HepG2 (cell line): ENCODE measurements around the gene RCOR3. TPM values are rescaled to one million over a fixed set of nuclear protein-coding genes. Genes with fewer than 3 reads are reported as not detected.

Experiments used
- ATM ChIP-seq: fragments of 450-650 bp; IDR thresholded peaks from 2 replicates; pipeline ENCODE4 v1.7.1; 2017; ENCODE audit warnings: mild to moderate bottlenecking, borderline replicate concordance
- BRF2 ChIP-seq: sonication (generic); formaldehyde crosslinking; IDR thresholded peaks from 2 replicates; pipeline ENCODE4 v1.8.1; 2022; ENCODE audit warnings: mild to moderate bottlenecking, missing genetic modification reagents
- CBX1 ChIP-seq: IDR thresholded peaks from one replicate; pipeline ENCODE4 v1.6.1; 2016; ENCODE audit warnings: antibody characterized with exemption, low read depth
- MAFF ChIP-seq: IDR thresholded peaks from 2 replicates; pipeline ENCODE4 v1.6.1; 2011; ENCODE audit warnings: low read depth, low read length, improper control_type of control experiment
- NFE2L1 ChIP-seq: sonication (generic); formaldehyde crosslinking; IDR thresholded peaks from 2 replicates; pipeline ENCODE4 v1.4.0; 2020; ENCODE audit warnings: missing genetic modification reagents, mild to moderate bottlenecking, borderline replicate concordance
- NONO ChIP-seq, 2 experiments: fragments of 450-650 bp in 1 of 2; sonication (generic) in 1 of 2; formaldehyde crosslinking in 1 of 2; IDR thresholded peaks in 1 of 2; conservative IDR thresholded peaks in 1 of 2; 2 replicates each; pipeline versions ENCODE4 v1.6.1 to v1.8.0; 2017 to 2022; ENCODE audit warnings: mild to moderate bottlenecking in 1 of 2, missing genetic modification reagents in 1 of 2, moderate library complexity in 1 of 2
- RBM39 ChIP-seq: fragments of 200-400 bp; formaldehyde crosslinking; IDR thresholded peaks from one replicate; pipeline ENCODE4 v1.6.1; 2018; ENCODE audit warnings: antibody characterized with exemption, mild to moderate bottlenecking, low read depth, low read length; ENCODE audit not compliant: poor library complexity, severe bottlenecking
- TEAD2 ChIP-seq: sonication (generic); formaldehyde crosslinking; IDR thresholded peaks from 2 replicates; pipeline ENCODE4 v1.9.0; 2021; ENCODE audit warnings: missing genetic modification reagents
- THAP9 ChIP-seq: sonication (generic); formaldehyde crosslinking; IDR thresholded peaks from 2 replicates; pipeline ENCODE4; 2020; ENCODE audit warnings: missing genetic modification reagents, mild to moderate bottlenecking, borderline replicate concordance
- ZFP36 ChIP-seq: fragments of 150-350 bp; IDR thresholded peaks from 2 replicates; pipeline ENCODE4 v1.6.1; 2018; ENCODE audit warnings: borderline replicate concordance, low read length, low read depth; ENCODE audit not compliant: partially characterized antibody
- ZNF234 ChIP-seq: sonication (generic); formaldehyde crosslinking; conservative IDR thresholded peaks from 2 replicates; pipeline ENCODE4 v1.5.1; 2020; ENCODE audit warnings: mild to moderate bottlenecking, missing genetic modification reagents
- ZNF557 ChIP-seq: sonication (generic); formaldehyde crosslinking; IDR thresholded peaks from 2 replicates; pipeline ENCODE4 v1.4.0; 2020; ENCODE audit warnings: missing genetic modification reagents
- ZNF572 ChIP-seq: sonication (generic); formaldehyde crosslinking; IDR thresholded peaks from 2 replicates; pipeline ENCODE4 v1.5.1; 2020; ENCODE audit warnings: mild to moderate bottlenecking, missing genetic modification reagents
- polyA plus RNA-seq, 8 experiments: library from polyadenylated mRNA; depleted of rRNA in 3 of 8; stranded (reverse) in 7 of 8; unstranded in 1 of 8; fragments of >200 nt; fragmentation: Illumina TruSeq in 4 of 8; extraction: Trizol in 4 of 8; gene quantifications; 2 replicates each; pipeline versions ENCODE4 v1.2.1 to v1.2.3, GENCODE V29; 2011 to 2016; ENCODE audit warnings: low read depth in 4 of 8, missing spikeins in 1 of 8, mixed read lengths in 1 of 8; ENCODE audit not compliant: insufficient read depth in 1 of 8
- total RNA-seq, 5 experiments: library from RNA; depleted of rRNA; stranded (reverse); fragments of >200 nt; fragmentation: Illumina TruSeq; extraction: Trizol; gene quantifications; 2 replicates each; pipeline ENCODE4 v1.2.3, GENCODE V29; 2016; ENCODE audit warnings: low read depth in 1 of 5
- TF ChIP-seq, protein P1 (sequence below): sonication (generic); formaldehyde crosslinking; IDR thresholded peaks from 2 replicates; pipeline ENCODE4 v1.4.0; 2020; ENCODE audit warnings: missing genetic modification reagents, borderline replicate concordance
- TF ChIP-seq, protein P2 (sequence below): sonication (generic); formaldehyde crosslinking; IDR thresholded peaks from 2 replicates; pipeline ENCODE4 v1.9.0; 2021; ENCODE audit warnings: missing genetic modification reagents, borderline replicate concordance

RCOR3 gene
- total and polyA plus RNA-seq, 2 of the 13 experiments (the other 11 are each of a cell fraction or from before 2014, with no cell fraction given) = 16.8 to 31.6 TPM

- TF ChIP-seq BRF2 (CRISPR knock-in tag) (peak; percentile 41; the same call in 1 of the 2 replicates), ATM (no peak), RBM39 (peak; percentile 81), THAP9 (CRISPR knock-in tag) (0 out of 2 replicates have a peak, but pooled peaks have one; percentile 21), NONO (IDR thresholded peaks at IDR 0.05) (no peak), NONO (CRISPR knock-in tag; conservative IDR thresholded peaks at IDR 0.05) (peak; percentile 65), TEAD2 (CRISPR knock-in tag) (no peak), ZFP36 (no peak), ZNF572 (CRISPR knock-in tag) (0 out of 2 replicates have a peak, but pooled peaks have one; percentile 14), ZNF557 (no peak), MAFF (no peak), CBX1 (no peak), ZNF234 (peak; percentile 87), NFE2L1 (CRISPR knock-in tag) (no peak)
- TF ChIP-seq, protein P1, sequence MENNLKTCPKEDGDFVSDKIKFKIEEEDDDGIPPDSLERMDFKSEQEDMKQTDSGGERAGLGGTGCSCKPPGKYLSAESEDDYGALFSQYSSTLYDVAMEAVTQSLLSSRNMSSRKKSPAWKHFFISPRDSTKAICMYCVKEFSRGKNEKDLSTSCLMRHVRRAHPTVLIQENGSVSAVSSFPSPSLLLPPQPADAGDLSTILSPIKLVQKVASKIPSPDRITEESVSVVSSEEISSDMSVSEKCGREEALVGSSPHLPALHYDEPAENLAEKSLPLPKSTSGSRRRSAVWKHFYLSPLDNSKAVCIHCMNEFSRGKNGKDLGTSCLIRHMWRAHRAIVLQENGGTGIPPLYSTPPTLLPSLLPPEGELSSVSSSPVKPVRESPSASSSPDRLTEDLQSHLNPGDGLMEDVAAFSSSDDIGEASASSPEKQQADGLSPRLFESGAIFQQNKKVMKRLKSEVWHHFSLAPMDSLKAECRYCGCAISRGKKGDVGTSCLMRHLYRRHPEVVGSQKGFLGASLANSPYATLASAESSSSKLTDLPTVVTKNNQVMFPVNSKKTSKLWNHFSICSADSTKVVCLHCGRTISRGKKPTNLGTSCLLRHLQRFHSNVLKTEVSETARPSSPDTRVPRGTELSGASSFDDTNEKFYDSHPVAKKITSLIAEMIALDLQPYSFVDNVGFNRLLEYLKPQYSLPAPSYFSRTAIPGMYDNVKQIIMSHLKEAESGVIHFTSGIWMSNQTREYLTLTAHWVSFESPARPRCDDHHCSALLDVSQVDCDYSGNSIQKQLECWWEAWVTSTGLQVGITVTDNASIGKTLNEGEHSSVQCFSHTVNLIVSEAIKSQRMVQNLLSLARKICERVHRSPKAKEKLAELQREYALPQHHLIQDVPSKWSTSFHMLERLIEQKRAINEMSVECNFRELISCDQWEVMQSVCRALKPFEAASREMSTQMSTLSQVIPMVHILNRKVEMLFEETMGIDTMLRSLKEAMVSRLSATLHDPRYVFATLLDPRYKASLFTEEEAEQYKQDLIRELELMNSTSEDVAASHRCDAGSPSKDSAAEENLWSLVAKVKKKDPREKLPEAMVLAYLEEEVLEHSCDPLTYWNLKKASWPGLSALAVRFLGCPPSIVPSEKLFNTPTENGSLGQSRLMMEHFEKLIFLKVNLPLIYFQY = peak; percentile 92; the same call in 1 of the 2 replicates
- TF ChIP-seq, protein P2, sequence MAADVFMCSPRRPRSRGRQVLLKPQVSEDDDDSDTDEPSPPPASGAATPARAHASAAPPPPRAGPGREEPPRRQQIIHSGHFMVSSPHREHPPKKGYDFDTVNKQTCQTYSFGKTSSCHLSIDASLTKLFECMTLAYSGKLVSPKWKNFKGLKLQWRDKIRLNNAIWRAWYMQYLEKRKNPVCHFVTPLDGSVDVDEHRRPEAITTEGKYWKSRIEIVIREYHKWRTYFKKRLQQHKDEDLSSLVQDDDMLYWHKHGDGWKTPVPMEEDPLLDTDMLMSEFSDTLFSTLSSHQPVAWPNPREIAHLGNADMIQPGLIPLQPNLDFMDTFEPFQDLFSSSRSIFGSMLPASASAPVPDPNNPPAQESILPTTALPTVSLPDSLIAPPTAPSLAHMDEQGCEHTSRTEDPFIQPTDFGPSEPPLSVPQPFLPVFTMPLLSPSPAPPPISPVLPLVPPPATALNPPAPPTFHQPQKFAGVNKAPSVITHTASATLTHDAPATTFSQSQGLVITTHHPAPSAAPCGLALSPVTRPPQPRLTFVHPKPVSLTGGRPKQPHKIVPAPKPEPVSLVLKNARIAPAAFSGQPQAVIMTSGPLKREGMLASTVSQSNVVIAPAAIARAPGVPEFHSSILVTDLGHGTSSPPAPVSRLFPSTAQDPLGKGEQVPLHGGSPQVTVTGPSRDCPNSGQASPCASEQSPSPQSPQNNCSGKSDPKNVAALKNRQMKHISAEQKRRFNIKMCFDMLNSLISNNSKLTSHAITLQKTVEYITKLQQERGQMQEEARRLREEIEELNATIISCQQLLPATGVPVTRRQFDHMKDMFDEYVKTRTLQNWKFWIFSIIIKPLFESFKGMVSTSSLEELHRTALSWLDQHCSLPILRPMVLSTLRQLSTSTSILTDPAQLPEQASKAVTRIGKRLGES = no peak; the same call in 1 of the 2 replicates
Observed at GRCh38 chr1:211258756-211259637, at the start of gene RCOR3 (continued).
